C1 segment of cervical spinal cord (tissue), 14 donors: Measurements from ENCODE around the gene CAPZA1.

Experiments
- DNase-seq, 14 donors: peaks; one replicate each; lab custom pipeline; 2025; lab: John Stamatoyannopoulos, UW

Gene CAPZA1

GRCh38 chr1:112626887-112627286 is 7.3 kb downstream of the CAPZA1 start:
- DNase-seq, result no peak

- no peak for DNase-seq
Measured at GRCh38 chr1:112628516-112628915, 8.9 kb downstream of the CAPZA1 start.

DNA sequence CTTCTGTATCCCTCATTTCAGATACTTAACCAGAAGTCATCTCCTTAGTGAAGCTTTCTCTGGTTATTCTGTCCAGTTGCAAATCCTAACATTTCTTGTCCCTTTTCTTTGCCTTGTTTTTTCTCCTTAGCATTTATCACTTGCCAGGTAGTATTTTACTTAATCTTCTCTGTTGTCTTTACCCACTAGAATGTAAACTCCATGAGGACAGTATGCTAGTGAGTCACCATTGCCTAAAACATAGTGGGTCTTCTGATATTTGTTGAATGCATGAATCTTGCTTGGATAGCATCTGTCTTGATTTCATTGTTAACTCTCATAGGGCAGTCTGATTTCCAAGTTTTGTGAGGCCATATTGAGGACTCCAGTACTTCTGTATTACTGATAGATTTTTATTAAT is 9.6 kb downstream of the CAPZA1 start:
- DNase-seq, result no peak

DNA sequence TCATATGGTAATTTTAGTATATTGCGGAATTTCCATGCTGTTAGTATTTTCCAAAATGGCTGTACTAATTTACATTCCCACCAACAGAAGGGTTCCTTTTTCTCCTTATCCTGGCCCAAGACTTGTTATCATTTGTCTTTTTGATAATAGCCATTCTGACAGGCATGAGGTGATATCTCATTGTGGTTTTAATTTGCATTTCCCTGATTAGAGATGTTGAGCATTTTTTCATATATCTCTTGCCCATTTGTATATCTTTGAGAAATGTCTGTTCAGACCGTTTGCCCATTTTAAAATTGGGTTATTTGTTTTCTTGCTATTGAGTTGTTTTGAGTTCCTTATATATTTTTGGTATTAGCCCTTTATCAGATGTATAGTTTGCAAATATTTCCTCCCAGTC is 14.0 kb downstream of the CAPZA1 start:
- DNase-seq, result no peak

- DNase-seq, result no peak
Measured at GRCh38 chr1:112634367-112634766, 14.7 kb downstream of the CAPZA1 start.

GRCh38 chr1:112636056-112636455 is 16.4 kb downstream of the CAPZA1 start:
- DNase-seq, result no peak

GRCh38 chr1:112636597-112637253 is 17.1 kb downstream of the CAPZA1 start:
- DNase-seq, result no peak

DNA sequence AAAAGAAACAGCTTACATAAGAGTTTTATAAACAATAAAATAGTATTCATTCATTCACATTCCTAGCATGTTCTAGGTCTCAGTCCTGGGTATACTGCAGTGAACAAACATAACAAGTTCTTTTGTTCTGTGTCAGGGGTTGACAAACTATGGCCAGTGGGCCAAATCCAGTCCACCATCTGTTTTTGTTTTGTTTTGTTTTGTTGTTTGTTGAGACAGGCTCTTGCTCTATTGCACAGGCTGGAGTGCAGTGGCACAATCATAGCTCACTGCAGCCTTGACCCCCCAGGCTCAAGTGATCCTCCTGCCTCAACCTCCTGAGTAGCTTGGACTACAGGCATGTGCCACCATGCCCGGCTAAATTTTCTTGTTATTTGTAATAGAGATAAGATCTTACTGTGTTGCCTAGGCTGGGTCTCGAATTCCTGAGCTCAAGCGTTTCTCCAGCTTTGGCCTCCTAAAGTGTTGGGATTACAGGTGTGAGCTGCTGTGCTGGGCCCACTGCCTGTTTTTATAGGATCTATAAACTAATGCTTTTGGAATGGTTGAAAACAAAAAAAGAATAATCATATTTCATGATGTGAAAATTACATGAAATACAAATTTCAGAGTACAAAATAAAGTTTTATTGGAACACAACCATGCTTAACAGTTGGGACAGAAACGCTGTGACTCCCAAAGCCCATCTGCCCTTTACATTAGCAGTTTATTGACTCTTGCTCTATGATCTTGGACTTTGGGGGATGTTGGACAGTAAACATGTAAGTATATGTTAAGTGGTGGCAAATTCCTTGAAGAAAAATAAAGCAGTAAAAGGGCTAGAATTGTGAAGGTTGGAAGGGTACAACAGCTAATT is 17.9 kb downstream of the CAPZA1 start:
- DNase-seq, result peak in 9 of 14 donors; percentile 5 to 33 (median 19)

DNA sequence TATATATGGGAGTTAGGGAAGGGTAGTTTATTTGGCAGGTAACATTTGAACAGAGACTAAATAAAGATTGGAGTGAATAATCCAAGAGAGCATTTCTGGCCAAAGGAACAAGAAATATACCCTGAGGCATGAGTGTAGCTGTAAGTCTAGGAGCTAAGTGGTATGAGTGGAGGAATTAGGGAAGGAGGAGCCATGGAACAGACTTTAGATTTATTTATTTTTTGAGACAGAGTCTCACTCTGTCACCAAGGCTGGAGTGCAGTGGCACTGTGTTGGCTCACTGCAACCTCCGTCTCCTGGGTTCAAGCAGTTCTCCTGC is 18.4 kb downstream of the CAPZA1 start:
- no peak for DNase-seq

DNA sequence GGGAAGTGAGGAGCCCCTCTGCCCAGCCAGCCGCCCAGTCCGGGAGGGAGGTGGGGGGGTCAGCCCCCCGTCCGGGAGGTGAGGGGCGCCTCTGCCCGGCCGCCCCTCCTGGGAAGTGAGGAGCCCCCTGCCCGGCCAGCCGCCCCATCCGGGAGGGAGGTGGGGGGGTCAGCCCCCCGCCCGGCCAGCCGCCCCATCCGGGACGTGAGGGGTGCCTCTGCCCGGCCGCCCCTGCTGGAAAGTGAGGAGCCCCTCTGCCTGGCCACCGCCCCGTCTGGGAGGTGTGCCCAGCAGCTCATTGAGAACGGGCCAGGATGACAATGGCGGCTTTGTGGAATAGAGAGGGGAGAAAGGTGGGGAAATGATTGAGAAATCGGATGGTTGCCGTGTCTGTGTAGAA is 20.8 kb downstream of the CAPZA1 start:
- peak in 1 of 14 donors; percentile 17 for DNase-seq

DNA sequence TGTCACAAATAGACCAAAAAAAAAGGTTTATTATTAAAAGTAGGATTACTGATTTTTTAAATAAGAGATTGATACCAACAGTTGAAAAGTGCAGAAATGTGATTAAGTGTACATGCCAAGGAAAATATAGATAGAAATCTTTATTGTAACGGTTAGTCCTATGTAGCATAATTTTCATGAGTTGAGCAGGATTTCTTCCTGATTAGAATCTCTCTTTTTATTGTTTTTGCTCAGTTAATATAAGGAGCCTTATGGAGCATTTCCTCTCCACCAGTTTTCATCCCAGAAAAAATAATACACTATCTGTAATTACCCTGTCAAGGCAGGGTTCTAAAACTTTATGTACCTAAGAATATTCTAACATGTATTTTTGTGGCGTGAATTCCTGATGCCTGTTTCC is 23.4 kb downstream of the CAPZA1 start:
- DNase-seq, result no peak

- DNase-seq, result no peak
Measured at GRCh38 chr1:112646225-112646624, 26.6 kb downstream of the CAPZA1 start.

GRCh38 chr1:112651205-112651604 is 31.6 kb downstream of the CAPZA1 start:
- DNase-seq, result no peak

- DNase-seq, result no peak
Measured at GRCh38 chr1:112665857-112666256, 46.2 kb downstream of the CAPZA1 start.

DNA sequence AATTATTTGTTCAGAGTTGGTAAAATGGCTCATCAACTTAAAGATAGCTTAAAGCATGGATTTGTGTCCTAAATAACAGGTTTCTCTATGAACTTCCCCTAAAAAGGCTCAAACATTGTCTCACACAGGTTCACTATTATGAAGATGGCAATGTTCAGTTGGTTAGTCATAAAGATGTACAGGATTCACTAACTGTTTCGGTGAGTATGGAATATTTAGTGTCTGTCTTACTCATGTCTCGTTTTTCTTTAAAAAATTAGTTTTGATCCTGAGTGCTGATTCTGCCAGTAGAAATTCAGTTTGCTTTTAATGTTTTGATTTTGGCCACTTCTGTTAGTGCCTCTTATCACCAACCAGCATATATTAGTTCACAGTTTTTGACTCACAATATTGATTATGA is 47.3 kb downstream of the CAPZA1 start:
- DNase-seq, result no peak

GRCh38 chr1:112672009-112672408 is 52.4 kb downstream of the CAPZA1 start:
- DNase-seq, result no peak

- DNase-seq, result no peak
Measured at GRCh38 chr1:112672842-112673241, 53.2 kb downstream of the CAPZA1 start.

DNA sequence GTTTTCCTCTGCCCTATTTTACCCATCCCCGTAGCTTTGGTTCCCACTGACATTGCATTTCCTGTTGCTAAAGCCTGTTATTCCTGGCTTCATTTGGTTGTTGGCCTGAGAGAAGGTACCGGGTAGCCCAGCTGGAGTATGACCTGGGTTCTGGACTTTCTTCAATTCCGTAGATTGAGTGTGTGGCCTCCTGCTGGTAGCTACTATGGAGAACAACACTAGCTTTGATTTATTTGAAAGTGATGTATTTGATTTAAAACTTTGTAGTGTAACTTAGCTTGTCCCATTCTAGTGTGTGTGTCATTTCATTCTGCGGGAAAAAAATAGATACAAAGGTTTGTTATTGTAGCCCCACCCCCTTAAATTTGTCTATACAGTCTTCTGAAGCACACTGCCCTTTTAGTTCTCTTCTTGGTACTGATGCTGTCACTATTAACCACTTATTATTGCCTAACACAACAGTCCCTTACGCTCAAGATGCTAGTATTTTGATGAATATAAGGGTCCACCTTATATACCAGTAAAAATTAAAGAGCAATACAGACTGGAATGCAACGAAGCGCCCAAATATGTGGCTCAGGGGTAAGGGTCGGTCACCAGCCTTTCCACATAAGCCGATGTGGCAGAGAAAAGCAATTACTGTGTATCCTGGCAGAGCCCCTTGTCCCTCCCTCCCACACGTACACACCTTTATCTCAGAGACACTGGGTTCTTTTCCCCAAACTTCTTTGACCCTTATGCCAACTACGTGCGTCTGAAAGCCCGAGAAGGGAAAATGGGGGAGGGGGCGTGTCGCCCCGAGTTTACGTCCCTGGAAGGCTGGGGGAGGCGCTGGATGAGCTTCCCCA is 54.2 kb downstream of the CAPZA1 start:
- peak in 1 of 14 donors; percentile 28 for DNase-seq

GRCh38 chr1:112674440-112674985 is 54.9 kb downstream of the CAPZA1 start, which contains the start of gene MOV10:
MOV10 (plus strand) TSS chr1:112674659; CDS start chr1:112674913, 254 bp downstream.
- DNase-seq, result peak in 10 of 14 donors; percentile 17 to 79 (median 66)

DNA sequence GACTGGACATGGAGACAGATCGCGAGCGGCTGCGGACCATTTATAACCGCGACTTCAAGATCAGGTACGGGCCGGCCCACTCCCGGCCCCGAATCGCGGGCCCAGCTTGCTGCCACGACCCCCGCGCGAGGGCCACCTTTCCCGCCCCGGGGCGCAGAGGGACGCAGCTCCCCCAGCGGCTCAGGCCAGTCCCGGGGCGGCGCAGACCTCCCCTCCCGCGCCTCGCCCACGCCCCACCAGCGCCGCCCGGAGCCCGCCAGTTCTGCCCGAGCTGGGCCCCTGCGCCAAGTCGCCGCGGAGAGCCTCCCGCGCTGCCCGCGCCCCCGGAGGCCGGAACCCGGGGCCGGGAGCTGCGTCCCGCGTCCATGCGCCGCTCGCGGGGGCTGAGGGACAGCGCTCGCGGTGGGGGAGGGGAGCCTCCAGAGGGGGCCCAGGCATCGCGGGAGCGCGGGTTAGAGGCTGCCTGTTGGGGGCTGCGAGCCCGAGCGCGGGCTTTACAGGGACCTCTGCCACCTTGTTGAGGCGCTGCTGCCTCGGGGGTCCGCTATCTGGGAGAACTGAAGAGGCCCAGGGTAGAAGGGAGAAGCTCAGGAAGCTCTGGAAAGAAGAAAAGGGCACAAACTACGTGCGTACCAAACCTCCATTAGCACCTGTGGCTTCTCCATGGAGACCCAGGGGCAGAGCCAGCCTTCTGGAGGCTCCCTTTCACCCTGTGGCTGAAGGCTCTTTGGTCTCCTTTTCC is 55.5 kb downstream of the CAPZA1 start:
- DNase-seq, result peak in 10 of 14 donors; percentile 17 to 82 (median 71)

DNA sequence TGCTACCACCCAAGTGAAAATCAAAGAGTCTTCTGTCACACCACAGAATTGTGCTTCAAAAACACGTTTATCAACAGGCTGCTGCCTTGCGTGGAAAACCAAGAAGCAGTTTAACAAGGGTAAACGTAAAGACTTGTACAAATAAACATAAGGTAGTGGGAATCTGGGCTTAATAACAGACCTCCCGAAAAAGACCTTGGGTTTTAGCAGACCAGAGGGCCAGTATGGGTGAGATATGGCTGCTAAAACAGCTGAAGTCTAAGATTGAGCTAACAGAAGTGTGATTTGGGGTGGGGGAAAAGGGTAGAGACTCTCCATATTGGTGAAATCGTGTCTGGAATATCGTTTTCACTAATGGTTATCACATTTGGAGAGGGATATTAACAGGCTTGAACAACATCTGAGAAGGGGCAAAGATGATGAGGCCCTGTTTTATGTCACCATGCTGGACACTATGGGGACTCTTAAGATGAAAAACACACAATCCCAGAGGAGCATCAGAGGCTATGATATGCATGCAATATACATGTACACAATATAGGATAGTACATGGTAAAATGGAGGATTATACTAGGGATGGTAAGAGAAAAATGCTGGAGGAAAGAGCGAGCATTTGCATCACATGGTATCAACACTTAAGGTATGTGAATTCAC is 56.2 kb downstream of the CAPZA1 start:
- DNase-seq, result no peak
